ENCODE data around the gene FBN3.
"Not testable (repeated sequence)": the region's sequence is repeated elsewhere in the genome, so short reads cannot be mapped to it uniquely, and the experiment has no call there.

FBN3 gene

GRCh38 chr19:8116437-8117293, 32.7 kb downstream of the FBN3 start:
- no peak for FAIRE-seq

GRCh38 chr19:8115805-8116396, 33.5 kb downstream of the FBN3 start:
- FAIRE-seq = no peak

GRCh38 chr19:8113017-8113416, 36.4 kb downstream of the FBN3 start:
- FAIRE-seq = no peak

GRCh38 chr19:8111376-8111775, 38.0 kb downstream of the FBN3 start:
- FAIRE-seq = no peak

GRCh38 chr19:8110931-8111330, 38.5 kb downstream of the FBN3 start:
- no peak for FAIRE-seq

GRCh38 chr19:8109890-8110662, 39.3 kb downstream of the FBN3 start:
- FAIRE-seq = no peak

- FAIRE-seq = no peak
Observed at GRCh38 chr19:8109455-8109854, 39.9 kb downstream of the FBN3 start.

GRCh38 chr19:8108560-8109445, 40.6 kb downstream of the FBN3 start:
- no peak for FAIRE-seq

GRCh38 chr19:8107301-8107903, 42.0 kb downstream of the FBN3 start:
- FAIRE-seq = no peak

- no peak for FAIRE-seq
Observed at GRCh38 chr19:8105471-8105870, 43.9 kb downstream of the FBN3 start.

- not testable (repeated sequence) for FAIRE-seq
Observed at GRCh38 chr19:8101910-8102309, 47.5 kb downstream of the FBN3 start.

GRCh38 chr19:8101311-8101710, 48.1 kb downstream of the FBN3 start:
- no peak for FAIRE-seq

- FAIRE-seq = no peak
Observed at GRCh38 chr19:8097681-8098567, 51.5 kb downstream of the FBN3 start.

GRCh38 chr19:8097198-8097597, 52.2 kb downstream of the FBN3 start:
- FAIRE-seq = no peak

GRCh38 chr19:8096071-8096470, 53.3 kb downstream of the FBN3 start:
- no peak for FAIRE-seq

- no peak for FAIRE-seq
Observed at GRCh38 chr19:8095354-8095886, 54.0 kb downstream of the FBN3 start.

- FAIRE-seq = no peak
Observed at GRCh38 chr19:8094336-8094735, 55.1 kb downstream of the FBN3 start.

- no peak for FAIRE-seq
Observed at GRCh38 chr19:8093740-8094139, 55.7 kb downstream of the FBN3 start.

GRCh38 chr19:8090950-8091349, 58.4 kb downstream of the FBN3 start:
- FAIRE-seq = no peak

GRCh38 chr19:8089664-8090601, 59.5 kb downstream of the FBN3 start:
- FAIRE-seq = no peak

Measured in islet of Langerhans (tissue), 1 donor.